ENCODE results near the gene PEX11G.

PEX11G gene

GRCh38 chr19:7426986-7427385 lies 61.8 kb downstream of the PEX11G start:
- no peak for TF ChIP-seq CTCF (IDR thresholded peaks at IDR 0.05)

Data from LNCAP (cell line).